Amniotic epithelial cell (primary cell): ENCODE data around the gene ODF4.
"Not testable (repeated sequence)": the region's sequence is repeated elsewhere in the genome, so short reads cannot be mapped to it uniquely, and the experiment has no call there.

Source experiments
- DNase-seq: peaks from one replicate; pipeline ENCODE4 v3.0.0-alpha.2; 2010; ENCODE audit warnings: low read depth

ODF4 gene

GRCh38 chr17:8326511-8327302, 12.9 kb upstream of the ODF4 start:
- peak; percentile 24 for DNase-seq

- DNase-seq: no peak
Measured at GRCh38 chr17:8327303-8327649, 12.4 kb upstream of the ODF4 start.

- DNase-seq: no peak
Measured at GRCh38 chr17:8332128-8332527, 7.5 kb upstream of the ODF4 start.

GRCh38 chr17:8332688-8333087, 7.0 kb upstream of the ODF4 start:
- no peak for DNase-seq

GRCh38 chr17:8333281-8333680, 6.4 kb upstream of the ODF4 start:
- no peak for DNase-seq

GRCh38 chr17:8337802-8338752, 1.6 kb upstream of the ODF4 start:
- DNase-seq: no peak

- no peak for DNase-seq
Measured at GRCh38 chr17:8338753-8339140, 893 bp upstream of the ODF4 start.

GRCh38 chr17:8341456-8341855, 1.8 kb downstream of the ODF4 start:
- no peak for DNase-seq

- DNase-seq: no peak
Measured at GRCh38 chr17:8345052-8345690, 5.5 kb downstream of the ODF4 start.

GRCh38 chr17:8345951-8346665, 6.5 kb downstream of the ODF4 start:
- DNase-seq: no peak

- not testable (repeated sequence) for DNase-seq
Measured at GRCh38 chr17:8347001-8347400, 7.4 kb downstream of the ODF4 start.

- no peak for DNase-seq
Measured at GRCh38 chr17:8350339-8350738, 10.7 kb downstream of the ODF4 start.

GRCh38 chr17:8353736-8354135, 14.1 kb downstream of the ODF4 start:
- DNase-seq: no peak

GRCh38 chr17:8354236-8354635, 14.6 kb downstream of the ODF4 start:
- no peak for DNase-seq

GRCh38 chr17:8357910-8358309, 18.3 kb downstream of the ODF4 start:
- DNase-seq: no peak

GRCh38 chr17:8359769-8360168, 20.1 kb downstream of the ODF4 start:
- peak; percentile 88 for DNase-seq

- DNase-seq: peak; percentile 20
Measured at GRCh38 chr17:8360260-8360659, 20.6 kb downstream of the ODF4 start.

GRCh38 chr17:8360751-8361150, 21.1 kb downstream of the ODF4 start:
- no peak for DNase-seq

- peak; percentile 72 for DNase-seq
Measured at GRCh38 chr17:8362651-8363332, 23.2 kb downstream of the ODF4 start.

GRCh38 chr17:8365143-8365542, 25.5 kb downstream of the ODF4 start:
- peak; percentile 58 for DNase-seq

GRCh38 chr17:8366231-8366630, 26.6 kb downstream of the ODF4 start:
- peak; percentile 84 for DNase-seq
